NT2/D1 (cell line): ENCODE results near the gene CTNNA2.

Source experiments
- SUZ12 ChIP-seq: IDR thresholded peaks from 2 replicates; pipeline ENCODE4 v1.6.1; 2011; ENCODE audit not compliant: insufficient read length, insufficient read depth; ENCODE audit errors: extremely low read depth
- YY1 ChIP-seq: IDR thresholded peaks from 2 replicates; pipeline ENCODE4 v1.6.1; 2011; ENCODE audit not compliant: insufficient read length, insufficient read depth
- ZNF274 ChIP-seq: IDR thresholded peaks from 2 replicates; pipeline ENCODE4 v1.6.1; 2011; ENCODE audit warnings: mild to moderate bottlenecking, low read depth, low read length

DNA sequence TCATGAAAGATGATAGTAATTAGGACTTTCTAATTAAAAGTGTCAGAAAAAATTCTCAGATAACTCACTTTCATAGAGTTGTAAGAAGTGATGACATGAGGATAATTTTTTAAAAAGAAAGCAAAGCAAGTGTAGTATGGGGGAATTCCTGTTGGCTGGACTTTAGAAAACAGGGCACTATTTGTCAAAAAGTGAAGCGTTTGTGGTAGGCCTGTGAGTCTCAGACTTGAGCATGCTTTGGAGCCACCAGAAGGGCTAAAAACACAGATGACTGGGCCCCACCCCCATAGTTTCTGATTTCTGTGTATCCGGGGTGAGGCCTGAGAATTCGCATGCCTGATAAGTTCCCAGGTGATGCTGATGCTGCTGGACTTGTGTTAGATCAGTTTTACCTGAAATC is 1014.3 kb downstream of the CTNNA2 start:
- TF ChIP-seq ZNF274 (no peak), YY1 (no peak), SUZ12 (no peak)
